T follicular helper cell (primary cell): ENCODE measurements around the gene OR4M1.
"Not testable (repeated sequence)": the region's sequence is repeated elsewhere in the genome, so short reads cannot be mapped to it uniquely, and the experiment has no call there.

Experiments
- DNase-seq: peaks from one replicate; pipeline ENCODE4 v3.0.0-alpha.2; 2020; ENCODE audit warnings: low read depth
- total RNA-seq, 2 experiments: gene quantifications; one replicate each; lab custom pipeline; 2026; lab: John Stamatoyannopoulos, UW

OR4M1 gene, protein sequence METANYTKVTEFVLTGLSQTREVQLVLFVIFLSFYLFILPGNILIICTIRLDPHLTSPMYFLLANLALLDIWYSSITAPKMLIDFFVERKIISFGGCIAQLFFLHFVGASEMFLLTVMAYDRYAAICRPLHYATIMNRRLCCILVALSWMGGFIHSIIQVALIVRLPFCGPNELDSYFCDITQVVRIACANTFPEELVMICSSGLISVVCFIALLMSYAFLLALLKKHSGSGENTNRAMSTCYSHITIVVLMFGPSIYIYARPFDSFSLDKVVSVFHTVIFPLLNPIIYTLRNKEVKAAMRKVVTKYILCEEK
- 0 reads per million in 2 experiments for total RNA-seq

DNA sequence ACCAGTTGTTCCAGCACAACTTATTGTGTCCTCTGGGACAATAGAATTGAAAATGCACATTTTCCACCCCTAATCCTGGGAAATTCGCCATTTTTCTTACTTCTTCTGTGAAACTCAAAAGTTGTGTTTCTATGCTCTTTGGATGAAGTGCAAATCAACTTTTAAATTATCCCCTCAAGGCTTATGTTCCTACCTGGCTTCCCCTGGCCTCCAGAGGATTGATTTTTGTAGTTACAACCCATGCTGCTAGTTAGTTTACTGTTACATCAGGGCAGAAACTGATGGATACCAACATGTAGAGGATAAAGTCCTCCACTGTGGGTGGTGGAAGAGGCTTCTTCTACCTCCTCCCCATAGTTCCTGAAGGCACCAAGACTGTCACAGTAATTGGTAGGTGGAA is at the start of gene OR4M1:
OR4M1 (plus strand) TSS at position 301 of the 400 bp plus-strand sequence. CDS start 6,819 bp downstream, outside the sequence.
- DNase-seq, result not testable (repeated sequence)

DNA sequence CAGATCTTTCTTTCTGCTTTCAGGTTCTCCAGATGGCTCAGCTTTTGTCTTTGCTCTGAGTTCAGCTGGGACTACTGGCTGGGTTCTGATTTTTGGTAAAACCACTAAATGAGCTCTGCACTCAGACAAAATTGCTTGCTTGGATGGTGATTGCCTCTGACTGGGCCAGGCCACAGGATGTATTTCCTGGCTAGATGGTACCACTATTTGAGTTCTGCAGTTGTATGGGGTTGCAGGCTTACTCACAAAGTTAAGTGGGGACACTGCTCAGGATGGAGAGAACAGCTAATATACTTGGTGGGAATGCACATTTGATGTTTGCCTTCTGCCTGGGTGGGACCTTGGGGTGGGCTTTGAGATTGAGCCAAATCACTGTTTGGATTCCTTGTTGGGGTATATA is 43.9 kb upstream of the OR4M1 start:
- no peak for DNase-seq

DNA sequence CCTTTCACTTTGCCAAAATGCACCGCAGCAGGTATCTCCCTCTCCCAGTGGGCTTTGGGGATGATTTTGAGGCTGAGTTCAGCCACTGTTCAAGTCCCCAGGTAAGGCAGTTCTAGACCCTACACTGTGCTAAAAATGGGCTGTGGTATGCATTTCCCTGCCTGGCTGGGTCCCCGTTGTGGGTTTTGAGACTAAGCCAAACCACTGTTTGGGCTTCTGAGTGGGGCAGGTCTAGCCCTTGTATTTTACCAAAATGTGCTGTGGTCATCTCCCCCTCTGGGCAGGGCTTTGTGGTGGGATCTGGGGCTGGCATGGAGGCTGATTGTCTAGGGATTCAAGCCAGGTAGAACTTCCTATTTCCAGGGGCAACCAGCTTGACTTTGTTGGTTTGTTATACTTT is 43.5 kb upstream of the OR4M1 start:
- no peak for DNase-seq

DNA sequence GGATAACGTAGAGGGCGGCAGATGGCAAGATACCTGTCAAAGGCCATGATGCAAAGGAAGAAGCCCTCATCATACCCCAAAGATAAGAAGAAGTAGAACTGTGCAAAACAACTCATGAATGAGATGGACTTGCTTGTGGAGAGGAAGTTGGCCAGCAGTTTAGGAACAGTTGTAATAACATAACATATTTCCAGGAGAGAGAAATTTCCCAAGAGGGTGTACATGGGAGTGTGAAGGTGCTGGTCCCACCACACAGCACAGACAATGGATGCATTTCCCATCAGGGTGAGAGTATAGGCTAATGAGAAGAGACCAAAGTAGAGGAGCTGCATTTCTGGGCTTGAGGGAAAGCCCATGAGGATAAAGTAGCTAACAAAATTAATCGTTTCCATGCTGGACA is 39.4 kb upstream of the OR4M1 start:
- not testable (repeated sequence) for DNase-seq

DNA sequence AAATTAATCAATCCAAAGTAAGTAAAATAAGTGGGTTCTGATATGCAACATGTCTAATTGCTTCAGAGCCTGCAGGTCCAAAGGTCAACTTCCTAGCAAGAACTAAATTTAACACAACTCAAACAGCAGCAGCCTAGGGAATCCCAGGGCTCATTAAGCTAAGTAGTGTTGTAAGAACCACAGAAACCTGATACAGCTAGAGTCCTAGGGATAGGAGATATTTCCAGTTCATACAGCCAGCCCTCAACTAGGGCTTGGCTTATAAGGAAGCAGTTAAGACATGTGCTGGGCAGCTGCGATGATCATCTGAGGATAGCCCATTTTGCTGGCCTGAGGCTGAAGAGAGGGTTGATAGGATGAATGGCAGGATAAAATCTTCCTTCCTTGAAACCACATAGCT is 30.0 kb upstream of the OR4M1 start, which contains the start of gene OR4Q3:
OR4Q3 (plus strand) TSS at position 316 of the 400 bp plus-strand sequence.
- no peak for DNase-seq

DNA sequence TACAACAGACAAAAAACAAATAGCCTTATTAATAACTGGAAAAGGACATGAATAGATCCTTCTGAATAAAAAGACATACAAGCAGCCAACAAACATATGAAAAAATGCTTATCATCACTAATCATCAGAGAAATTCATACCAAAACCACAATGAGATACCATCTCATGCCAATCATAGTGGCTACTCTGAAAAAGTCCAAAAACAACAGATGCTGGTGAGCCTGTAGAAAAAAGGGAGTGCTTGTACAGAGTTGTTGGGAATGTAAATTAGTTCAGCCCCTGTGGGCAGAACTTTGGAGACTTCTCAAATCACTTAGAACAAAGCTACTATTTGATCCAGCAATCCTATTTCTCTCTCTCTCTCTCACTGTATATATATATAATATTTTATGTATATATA is 21.0 kb upstream of the OR4M1 start:
- DNase-seq, result not testable (repeated sequence)

DNA sequence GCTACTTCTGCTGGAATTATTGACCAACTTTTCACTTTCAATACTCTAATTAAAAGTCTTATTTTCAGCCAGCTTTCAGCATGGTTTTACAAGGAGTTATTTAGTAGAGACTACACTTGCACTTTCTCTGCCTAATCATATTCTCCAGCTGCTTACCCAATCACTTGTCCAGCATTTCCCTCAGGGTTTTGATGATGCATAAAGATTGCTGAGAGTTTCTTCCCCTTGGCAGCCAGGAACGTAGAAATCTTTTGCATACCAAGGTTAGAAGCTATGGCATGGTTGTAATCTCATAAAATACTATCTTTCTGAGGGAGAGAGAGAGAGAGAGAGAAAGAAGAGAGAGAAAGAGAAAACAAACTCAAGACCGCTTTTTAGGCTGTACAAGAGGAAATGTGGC is 19.1 kb upstream of the OR4M1 start:
- DNase-seq, result no peak

DNA sequence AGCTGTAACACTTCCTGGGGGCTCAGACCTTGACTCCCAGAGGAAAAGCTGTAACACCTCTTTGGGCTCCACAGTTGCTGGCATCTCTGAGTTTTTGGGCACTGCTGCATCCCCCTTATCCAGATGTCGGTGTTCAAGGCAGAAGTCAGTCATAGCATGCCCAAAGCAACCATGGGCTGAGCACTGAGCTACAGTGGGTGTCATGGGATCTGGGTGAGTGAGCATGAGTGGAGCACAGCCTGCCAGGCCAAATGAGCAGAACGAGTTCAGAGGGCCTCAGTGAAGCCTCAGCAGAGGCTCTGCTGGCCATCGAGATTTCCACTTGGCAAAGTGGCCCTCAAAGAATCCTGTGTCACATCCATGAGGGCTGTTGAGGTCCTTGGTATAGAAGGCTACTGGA is 1.8 kb upstream of the OR4M1 start:
- DNase-seq, result not testable (repeated sequence)

DNA sequence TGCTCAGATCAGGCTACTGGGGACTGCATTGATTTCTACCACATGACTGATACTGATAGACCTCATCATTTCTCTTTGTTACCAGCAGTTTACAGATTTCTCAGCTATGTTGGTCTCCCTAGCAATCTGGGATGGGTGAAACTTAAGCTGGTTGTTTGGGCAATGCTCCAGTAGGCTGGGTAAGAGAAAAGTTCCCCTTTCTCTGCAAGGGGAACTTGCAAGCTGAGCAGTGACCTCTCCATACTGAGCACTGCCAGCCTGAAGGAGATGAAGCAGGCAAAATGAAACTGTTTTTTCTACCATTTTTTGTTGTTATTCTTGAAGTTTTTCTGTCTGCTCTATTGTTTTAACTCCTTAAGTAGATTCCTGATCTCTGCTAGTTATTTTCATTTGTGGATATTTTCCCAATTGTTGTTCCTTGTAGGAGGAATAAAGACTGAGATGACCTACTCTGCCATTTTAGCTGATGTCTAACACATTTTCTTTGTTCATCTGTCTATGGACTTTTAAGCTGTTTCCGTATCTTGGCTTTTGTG is 1.3 kb upstream of the OR4M1 start:
- DNase-seq, result no peak

DNA sequence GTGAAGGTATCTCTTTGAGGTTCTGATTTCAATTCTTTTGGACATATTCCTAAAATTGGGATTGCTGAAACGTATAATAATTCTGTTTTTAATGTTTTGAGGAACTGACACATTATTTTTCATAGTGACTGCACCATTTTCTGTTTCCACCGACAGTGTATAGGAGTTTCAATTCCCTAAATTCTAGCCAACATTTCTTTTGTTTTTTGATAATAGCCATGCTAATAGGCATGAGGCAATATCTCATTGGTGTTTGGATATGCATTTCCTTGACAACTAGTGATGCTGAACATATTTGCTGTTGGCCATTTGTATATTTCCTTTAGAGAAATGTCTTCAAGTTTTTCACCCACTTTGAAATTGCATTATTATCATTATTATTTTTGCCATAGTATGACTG is 850 bp upstream of the OR4M1 start:
- DNase-seq, result not testable (repeated sequence)

DNA sequence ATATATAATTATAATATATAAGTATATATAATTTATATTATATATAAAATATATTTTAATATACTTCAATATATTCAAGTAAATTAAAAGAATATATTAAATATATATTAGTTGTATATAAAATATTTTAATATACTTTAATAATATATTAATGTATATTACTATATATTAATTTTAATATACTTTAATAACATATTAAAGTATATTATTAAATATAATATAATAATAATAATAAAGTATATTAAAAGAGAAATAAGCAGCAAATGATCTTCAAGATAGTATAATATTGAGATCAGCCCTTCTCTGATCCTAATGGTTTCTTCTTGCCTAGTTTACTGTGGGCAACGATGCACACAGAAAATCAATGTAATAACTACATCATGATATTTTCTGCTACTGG is 2.3 kb downstream of the OR4M1 start:
- no peak for DNase-seq

DNA sequence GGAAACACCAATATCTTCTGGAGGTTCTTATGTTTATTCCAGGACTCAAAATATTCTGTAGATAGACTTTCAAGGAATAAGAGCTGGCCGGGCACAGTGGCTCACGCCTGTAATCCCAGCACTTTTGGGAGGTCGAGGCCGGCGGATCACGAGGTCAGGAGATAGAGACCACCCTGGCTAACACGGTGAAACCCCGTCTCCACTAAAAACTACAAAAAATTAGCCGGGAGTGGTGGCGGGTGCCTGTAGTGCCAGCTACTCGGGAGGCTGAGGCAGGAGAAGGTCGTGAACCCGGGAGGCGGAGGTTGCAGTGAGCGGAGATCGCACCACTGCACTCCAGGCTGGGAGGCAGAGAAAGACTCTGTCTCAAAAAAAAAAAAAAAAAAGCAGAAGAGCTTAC is 12.5 kb downstream of the OR4M1 start:
- DNase-seq, result not testable (repeated sequence)

DNA sequence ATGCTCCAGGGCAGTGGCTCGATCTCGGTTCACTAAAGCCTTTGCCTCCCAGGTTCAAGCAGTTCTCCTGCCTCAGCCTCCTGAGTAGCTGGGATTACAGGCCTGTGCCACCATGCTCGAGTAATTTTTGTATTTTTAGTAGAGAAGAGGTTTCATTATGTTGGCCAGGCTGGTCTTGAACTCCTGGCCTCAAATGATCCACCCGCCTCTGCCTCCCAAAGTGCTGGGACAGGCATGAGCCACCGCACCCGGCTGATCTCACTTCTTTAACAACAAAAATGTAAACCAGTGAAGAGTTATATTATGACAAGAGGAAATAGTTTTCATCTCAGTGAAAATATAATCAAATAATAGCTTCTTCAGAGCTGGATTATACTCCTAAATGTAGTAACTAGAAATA is 14.0 kb downstream of the OR4M1 start:
- not testable (repeated sequence) for DNase-seq

DNA sequence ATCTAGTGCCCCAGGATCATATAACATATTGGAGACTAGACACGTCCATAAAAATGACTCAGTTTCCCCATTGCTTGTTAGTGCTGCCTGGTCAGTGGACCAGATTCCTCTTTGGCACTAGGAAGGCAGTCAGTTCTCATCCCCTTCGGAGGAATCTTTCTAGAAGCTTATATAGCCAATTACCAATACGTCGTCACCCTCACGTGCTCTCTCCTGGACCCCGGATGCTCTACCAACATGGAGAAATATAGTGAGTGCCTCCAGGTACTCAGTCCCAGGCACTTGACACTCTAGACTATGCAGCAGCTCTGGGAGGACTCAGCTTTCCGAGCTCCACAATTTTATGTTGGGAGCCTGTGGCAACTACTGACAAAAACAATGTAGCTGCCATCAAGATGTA is 14.8 kb downstream of the OR4M1 start:
- not testable (repeated sequence) for DNase-seq

DNA sequence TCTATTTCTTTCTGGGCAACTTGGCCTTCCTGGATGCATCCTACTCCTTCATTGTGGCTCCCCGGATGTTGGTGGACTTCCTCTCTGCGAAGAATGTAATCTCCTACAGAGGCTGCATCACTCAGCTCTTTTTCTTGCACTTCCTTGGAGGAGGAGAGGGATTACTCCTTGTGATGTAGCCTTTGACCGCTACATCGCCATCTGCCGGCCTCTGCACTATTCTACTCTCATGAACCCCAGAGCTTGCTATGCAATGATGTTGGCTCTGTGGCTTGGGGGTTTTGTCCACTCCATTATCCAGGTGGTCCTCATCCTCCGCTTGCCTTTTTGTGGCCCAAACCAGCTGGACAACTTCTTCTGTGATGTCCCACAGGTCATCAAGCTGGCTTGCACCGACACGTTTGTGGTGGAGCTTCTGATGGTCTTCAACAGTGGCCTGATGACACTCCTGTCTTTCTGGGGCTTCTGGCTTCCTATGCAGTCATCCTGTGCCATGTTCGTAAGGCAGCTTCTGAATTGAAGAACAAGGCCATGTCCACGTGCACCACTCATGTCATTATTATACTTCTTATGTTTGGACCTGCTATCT is 23.3 kb downstream of the OR4M1 start:
- not testable (repeated sequence) for DNase-seq

DNA sequence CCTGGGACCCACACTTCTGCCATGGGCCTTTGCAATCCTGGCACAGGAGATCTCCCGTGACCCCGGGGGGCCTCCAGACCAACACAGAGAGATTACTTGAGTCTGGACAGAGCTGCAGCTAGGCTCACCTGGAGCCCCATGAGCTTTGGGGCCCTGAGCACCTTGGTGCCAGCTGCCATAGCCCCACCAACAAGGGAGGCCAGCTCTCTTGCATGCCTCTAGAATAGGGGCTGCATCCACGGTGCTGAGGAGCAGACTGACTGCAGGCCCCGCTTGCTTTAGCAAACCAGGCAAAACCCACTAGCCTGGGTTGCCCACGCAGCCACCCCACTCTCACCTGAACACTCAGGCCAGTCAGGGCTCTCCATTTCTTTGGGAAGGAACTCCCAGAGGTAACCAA is 26.6 kb downstream of the OR4M1 start:
- DNase-seq, result no peak

DNA sequence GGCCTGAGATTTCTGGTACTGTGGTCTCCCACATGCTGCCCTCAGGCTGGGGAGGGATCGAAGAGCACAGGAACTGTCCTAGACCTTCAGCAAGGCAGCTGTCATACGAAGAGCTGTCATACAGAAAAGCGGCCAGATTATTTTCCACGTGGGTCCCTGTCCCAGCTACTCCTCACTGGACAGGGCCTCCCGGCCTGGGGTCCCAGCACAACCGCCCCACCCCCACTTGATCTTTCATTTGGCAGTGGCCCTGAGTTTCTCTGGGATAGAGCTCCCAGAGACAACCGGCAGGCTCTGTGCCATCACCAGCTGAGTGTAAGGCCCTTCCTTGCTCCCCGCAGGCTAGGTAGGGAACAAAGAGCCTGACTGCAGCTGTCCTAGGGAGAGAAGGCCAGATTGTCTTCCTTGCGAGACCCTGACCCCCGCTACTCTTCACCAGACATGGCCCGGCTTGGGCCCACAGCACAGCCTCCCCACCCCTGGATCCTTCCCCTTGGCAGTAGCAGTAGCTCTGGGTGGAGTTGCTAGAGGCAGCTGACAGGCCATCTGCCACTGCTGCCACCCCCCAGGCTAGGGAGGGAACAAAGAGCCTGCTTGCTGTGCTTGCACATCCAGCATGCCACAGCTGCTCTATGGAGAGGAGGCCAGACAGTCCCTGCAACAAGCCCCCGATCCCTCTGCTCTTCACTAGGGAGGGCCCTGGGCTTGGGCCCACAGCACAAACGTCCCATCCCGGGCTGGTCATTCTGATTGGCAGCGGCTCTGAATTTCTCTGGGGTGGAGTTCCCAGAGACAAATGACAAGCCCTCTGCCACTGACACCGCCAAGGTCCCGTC is 27.2 kb downstream of the OR4M1 start:
- no peak for DNase-seq

DNA sequence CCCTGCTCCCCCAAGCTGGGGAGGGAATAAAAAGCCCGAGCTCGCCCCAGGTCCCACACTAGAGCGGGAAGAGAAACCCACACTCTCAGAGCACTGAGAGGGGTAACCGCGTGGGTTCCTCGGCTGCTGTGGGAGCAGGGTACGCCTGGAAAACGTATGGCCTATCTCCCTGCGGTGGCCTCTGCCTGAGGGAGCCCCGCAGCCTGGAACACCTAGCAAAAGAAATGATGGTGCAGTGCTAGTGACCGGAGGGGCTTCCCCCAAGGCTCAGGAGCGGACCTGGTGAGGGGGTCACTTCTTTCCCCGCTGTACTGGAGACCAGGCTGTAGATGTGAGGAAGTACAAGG is 27.8 kb downstream of the OR4M1 start:
- no peak for DNase-seq

DNA sequence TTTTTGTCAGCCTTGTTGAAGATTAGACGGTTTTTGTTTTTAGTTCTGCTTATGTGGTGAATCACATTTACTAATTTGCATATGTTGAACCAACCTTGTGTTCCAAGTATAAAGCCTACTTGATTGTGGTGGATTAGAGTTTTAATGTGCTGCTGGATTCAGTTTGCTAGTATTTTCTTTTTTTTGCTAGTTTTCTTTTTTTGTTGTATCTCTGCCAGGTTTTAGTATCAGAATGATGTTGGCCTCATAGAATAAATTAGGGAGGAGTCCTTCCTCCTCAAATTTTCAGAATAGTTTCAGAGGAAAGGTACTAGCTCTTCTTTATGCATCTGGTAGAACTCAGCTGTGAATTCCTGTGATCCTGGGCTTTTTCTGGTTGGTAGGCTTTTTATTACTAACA is 30.2 kb downstream of the OR4M1 start, which contains the start of gene OR4N2:
OR4N2 (plus strand) TSS at position 301 of the 400 bp plus-strand sequence. CDS start 23,679 bp downstream, outside the sequence.
- not testable (repeated sequence) for DNase-seq

DNA sequence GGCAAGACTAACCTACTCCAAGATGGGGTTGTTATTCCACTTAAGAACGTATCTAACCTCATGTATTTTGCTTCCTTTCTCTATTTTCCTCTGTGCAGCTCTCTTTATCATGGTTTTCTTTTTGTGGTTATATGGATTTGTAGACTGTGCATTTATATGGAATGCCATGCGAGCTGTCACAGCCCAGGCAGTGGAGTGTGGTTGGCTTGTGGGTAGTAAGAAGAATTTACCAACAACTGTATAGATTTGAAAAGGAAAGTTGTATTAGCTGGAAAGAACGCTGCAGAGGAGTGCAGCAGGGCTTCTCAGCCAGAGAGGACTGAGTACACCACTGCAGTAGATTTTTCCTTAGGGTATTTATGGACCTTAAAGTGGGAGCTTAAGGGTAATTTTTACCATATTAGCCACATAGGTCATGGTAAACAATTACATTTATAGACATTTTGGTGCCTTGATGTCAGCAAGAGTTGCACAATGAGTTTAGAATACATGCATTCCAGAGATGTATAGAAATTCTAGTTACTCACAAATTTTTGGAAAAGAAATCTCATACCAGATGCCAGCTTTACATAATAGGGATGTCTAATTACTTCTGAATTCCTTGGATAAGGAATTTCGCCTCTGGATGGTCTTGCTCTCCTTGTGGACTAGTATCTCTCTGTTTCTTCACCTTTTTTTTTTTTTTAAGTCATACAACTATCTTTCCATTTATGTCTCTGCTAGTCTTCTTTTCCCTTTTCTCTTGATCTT is 40.0 kb downstream of the OR4M1 start:
- not testable (repeated sequence) for DNase-seq

DNA sequence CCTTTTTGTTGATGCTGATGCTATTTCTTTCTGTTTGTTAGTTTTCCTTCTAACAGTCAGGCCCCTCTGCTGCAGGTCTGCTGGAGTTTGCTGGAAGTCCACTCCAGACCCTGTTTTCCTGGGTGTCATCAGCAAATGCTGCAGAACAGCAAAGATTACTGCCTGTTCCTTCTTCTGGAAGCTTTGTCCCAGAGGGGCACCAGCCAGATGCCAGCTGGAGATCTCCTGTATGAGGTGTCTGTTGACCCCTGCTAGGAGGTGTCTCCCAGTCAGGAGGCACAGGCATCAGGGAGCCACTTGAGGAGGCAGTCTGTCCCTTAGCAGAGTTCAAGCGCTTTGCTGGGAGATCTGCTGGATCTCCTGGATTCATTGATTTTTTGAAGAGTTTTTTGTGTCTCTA is 46.6 kb downstream of the OR4M1 start:
- not testable (repeated sequence) for DNase-seq

DNA sequence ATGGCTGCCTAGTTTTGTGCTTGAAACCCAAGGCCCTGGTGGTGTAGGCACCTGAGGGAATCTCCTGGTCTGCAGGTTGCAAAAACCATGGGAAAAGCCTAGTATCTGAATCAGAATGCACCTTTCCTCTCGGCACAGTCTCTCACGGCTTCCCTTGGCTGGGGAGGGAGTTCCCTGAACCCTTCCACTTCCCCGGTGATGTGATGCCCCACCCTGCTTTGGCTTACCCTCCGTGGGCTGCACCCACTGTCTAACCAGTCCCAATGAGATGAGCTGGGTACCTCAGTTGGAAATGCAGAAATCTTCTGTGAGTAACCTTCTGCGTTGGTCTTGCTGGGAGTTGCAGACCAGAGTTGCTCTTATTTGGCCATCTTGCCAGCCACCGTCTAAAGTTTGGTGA is 47.7 kb downstream of the OR4M1 start:
- DNase-seq, result not testable (repeated sequence)
